A172 (cell line): Measurements from ENCODE around the gene SMAP1. TPM values are rescaled to one million over a fixed set of nuclear protein-coding genes. Genes with fewer than 3 reads are reported as not detected.

Experiments used
- DNase-seq: peaks from one replicate; pipeline ENCODE4 v3.0.0-alpha.2; 2015; ENCODE audit warnings: low spot score
- total RNA-seq: library from RNA; depleted of rRNA; stranded (reverse); fragments of >200 nt; shearing (Covaris generic); gene quantifications from 2 replicates; pipeline ENCODE4 v1.2.3, GENCODE V29; 2014; rRNA removed

Gene SMAP1
- total RNA-seq, 1 experiment from 2014 or later, result 24.7 TPM

DNA sequence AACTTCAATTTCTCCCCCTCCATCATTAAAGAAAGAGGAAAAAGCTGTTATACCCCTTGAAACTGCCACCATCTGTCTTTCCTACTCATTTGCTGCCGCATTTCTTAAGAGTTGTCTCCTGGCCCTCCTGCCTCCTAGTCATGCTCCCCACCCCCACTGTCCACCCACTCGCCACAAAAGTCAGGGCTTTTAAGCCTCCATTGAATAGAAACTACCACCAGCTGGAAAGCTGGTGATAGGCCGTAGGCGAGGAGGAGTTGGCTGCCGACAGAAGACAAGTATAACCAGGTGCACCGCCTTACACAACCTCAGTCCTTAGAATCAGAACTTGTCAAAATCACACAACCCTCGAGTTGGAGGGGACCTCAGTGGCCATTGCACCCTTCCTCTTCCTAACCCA, 221.6 kb downstream of the SMAP1 start:
- no peak for DNase-seq

DNA sequence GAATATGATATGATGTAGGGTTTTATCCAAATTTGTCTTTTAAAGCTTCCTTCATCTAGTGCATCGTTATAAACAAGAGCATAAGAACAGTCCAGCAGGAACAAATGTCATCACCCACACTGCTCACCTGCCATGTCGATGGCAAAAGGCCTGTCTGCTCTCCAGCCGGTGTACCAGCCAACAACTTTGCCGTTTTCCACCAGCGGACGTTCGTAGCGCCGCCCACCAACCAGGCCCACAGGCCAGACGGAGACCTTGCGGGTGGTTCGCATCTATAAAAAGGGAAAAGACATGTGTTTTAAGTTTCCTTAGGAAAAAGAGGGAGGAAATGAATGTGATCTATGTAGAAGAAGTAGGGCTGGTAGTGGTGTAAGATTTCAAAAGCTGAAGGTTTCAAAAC, 226.3 kb downstream of the SMAP1 start:
- DNase-seq, result no peak

DNA sequence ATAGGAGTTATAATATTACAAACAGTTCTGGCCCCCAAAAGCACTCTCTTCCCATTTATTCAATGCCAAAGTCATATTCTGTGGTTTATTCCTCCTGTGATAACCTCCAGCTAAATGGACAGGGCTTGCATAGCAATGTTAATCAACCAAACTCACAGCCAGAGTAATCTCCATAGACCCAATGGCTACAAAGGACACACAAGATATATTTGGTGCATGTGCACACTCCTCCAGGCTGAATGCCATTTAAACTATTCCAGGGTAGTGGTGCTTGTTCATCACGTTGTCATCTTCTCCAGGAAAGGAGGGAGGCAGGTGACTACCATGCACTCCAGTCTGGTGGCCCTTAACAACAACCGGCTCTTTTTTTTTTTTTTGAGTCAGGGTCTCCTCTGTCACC, 232.4 kb downstream of the SMAP1 start:
- no peak for DNase-seq

DNA sequence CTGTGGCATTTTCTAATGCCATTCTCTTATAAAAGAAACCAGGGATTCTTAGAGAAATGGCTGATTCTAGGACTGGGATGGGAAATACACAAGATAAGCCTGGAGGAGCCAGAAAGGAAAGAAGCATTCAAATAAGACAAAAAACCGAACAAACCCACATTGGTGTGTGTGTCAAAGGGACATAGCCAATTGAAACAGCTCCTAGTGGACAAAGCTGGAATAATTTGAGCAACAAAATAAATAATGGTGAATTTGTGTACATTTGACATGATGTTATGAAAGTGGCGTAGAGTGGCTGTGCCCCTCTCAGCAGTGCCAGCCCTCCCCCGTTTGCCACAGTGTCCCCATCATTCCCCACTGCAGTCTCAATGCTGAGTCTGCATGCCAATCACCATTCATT, 233.6 kb downstream of the SMAP1 start:
- no peak for DNase-seq

DNA sequence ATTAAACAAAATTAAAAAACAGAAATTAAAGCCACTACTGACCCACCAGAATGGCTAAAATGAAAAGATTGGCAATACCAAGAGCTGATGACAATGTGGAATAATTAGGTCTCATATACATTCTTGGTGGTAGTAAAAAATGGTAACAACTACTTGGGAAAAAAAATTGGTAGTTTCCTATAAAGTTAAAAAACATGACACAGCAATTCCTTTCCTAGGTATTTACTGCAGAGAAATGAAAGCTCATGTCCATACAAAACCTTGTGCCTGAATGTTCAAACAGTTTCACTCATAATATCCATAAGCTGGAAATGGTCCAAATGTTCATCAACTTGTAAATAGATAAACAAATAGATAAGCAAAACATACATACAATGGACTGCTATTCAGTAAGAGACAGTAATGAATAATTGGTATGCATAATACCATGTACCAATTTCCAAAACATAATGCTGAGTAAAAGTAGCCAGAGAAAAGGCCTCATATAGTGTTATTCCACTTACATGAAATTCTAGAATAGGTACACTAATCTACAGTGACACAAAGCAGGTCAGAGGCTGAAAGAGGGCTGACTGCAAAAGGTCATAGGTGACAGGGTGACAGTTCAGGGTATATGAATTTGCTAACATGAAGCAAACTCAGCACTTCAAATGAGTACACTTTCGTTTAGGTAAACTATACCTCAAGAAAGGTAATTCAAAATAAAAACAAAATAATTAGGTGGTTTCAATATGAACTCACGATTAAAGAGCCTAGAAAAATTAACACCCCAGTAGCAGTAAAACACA, 236.2 kb downstream of the SMAP1 start:
- DNase-seq, result no peak

DNA sequence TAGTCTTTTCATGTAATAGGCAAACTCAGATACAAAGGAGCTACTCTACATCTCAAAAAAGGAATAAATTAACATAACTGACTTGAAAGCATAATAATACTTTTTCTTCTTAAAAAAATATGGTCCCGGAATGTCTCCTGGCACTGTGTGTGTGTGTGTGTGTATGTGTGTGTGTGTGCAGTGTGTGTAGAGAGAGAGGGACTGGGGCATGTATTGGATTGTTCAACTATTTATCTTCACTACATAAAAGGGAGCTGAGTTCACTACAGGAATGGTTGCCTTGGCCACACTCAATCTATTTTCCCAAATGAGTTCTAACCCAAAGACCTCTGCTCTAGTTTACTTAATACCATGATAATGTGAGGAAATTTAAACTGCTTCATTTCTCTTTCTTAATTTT, 238.1 kb downstream of the SMAP1 start:
- no peak for DNase-seq

Other genes starting within 250 kb of the SMAP1 start
- 15.6 and 31.1 TPM in 2 replicates for gene SDHAF4, start 101.0 kb upstream of the SMAP1 start, total RNA-seq